Measurements from ENCODE around the gene ZNF841.
"Not testable (repeated sequence)": the region's sequence is repeated elsewhere in the genome, so short reads cannot be mapped to it uniquely, and the experiment has no call there.

The ZNF841 gene

GRCh38 chr19:52028780-52029123 is 66.8 kb downstream of the ZNF841 start:
- H3K4me3 ChIP-seq (ENCODE audit: low read depth in 1 of 2, low read length in 1 of 2): peak overlapping the region; percentile 67 to 86
- peaks cover 17% of the 10 kb centered on the region for H3K9me3 ChIP-seq
- no peaks in the 10 kb centered on the region for H3K27me3 ChIP-seq
- peaks cover 4% of the 10 kb centered on the region for H3K36me3 ChIP-seq
- peaks cover 16 to 17% of the 10 kb centered on the region in 2 experiments for H3K4me1 ChIP-seq (ENCODE audit: control insufficient read depth in 1 of 2, insufficient read depth in 1 of 2, low read depth in 1 of 2, low read length in 1 of 2)
- H3K27ac ChIP-seq: peak overlapping the region; percentile 87
- no peak for TF ChIP-seq CTCF (IDR thresholded peaks at IDR 0.05)

DNA sequence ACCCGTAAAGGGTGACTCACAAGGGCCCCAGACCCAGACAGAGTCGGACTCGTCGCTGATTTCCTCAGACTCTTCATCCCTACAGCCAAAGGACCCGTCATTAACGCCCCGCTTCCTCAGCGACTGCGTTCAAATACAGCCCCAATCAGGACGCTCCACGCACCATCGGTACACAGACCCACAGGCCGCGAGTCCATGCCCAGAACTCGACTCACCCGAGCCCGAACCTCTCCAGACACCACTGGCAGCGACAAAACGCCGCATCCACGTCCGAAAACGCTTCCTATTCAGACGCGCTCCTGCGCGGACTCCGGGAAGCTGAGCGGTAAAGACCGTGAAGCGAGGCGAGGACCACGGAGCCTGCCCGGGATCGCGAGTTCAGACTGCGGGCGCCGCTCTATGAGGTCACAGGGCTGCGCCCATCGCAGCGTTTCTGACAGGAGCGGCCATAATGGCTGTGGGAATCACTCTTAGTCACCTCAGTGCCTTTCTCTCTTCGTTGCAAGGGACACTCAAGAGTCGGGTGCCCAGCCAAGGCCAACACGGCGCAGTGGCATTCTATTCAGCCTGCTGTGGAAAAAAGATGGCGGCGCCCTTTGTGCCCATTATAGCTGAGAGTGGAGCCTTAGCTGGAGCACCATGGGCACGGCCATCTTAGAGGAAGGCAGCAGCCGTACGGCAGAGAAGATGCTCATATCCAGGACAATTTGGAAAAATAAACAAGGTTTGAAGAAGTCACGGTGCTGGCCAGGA is 67.4 kb downstream of the ZNF841 start, which contains the start of gene ZNF614:
Gene ZNF614, minus strand, starts transcription at position 353 of the 753 bp plus-strand sequence. CDS start 2,634 bp downstream, outside the sequence.
- Histone ChIP-seq H3K9me3 (peaks cover 13% of the 10 kb centered on the region), H3K36me3 (peaks cover 6% of the 10 kb centered on the region), H3K4me1 (ENCODE audit: control insufficient read depth in 1 of 2, insufficient read depth in 1 of 2, low read depth in 1 of 2, low read length in 1 of 2) (peaks cover 16 to 17% of the 10 kb centered on the region in 2 experiments), H3K27me3 (no peaks in the 10 kb centered on the region), H3K4me3 (ENCODE audit: low read depth in 1 of 2, low read length in 1 of 2) (peak within 1 kb of the TSS; percentile 67 to 86), H3K27ac (peak within 1 kb of the TSS; percentile 87)
- TF ChIP-seq CTCF (IDR thresholded peaks at IDR 0.05): no peak

- not testable (repeated sequence) for H3K27ac ChIP-seq; H3K9me3 ChIP-seq; H3K4me3 ChIP-seq (ENCODE audit: low read depth in 1 of 2, low read length in 1 of 2); H3K36me3 ChIP-seq; H3K27me3 ChIP-seq
- peaks cover 16 to 17% of the 10 kb centered on the region in 2 experiments for H3K4me1 ChIP-seq (ENCODE audit: control insufficient read depth in 1 of 2, insufficient read depth in 1 of 2, low read depth in 1 of 2, low read length in 1 of 2)
These were observed 69.1 kb downstream of the ZNF841 start for GRCh38 chr19:52026255-52026990.

- not testable (repeated sequence) for H3K4me3 ChIP-seq (ENCODE audit: low read depth in 1 of 2, low read length in 1 of 2); H3K36me3 ChIP-seq; H3K27me3 ChIP-seq; H3K27ac ChIP-seq
- H3K4me1 ChIP-seq (ENCODE audit: control insufficient read depth in 1 of 2, insufficient read depth in 1 of 2, low read depth in 1 of 2, low read length in 1 of 2): peaks cover 15 to 16% of the 10 kb centered on the region in 2 experiments
- peaks cover 14% of the 10 kb centered on the region for H3K9me3 ChIP-seq
These were observed 71.1 kb downstream of the ZNF841 start for GRCh38 chr19:52024478-52024877.

- Histone ChIP-seq H3K4me1 (ENCODE audit: control insufficient read depth in 1 of 2, insufficient read depth in 1 of 2, low read depth in 1 of 2, low read length in 1 of 2) (peaks cover 0 to 1% of the 10 kb centered on the region in 2 experiments), H3K36me3 (peaks cover 15% of the 10 kb centered on the region), H3K27me3 (no peaks in the 10 kb centered on the region), H3K27ac (no peak overlapping the region), H3K9me3 (peaks cover 22% of the 10 kb centered on the region), H3K4me3 (ENCODE audit: low read depth in 1 of 2, low read length in 1 of 2) (no peak overlapping the region)
- no peak for TF ChIP-seq CTCF (IDR thresholded peaks at IDR 0.05)
These were observed 73.4 kb downstream of the ZNF841 start for GRCh38 chr19:52022193-52022592.

GRCh38 chr19:52020506-52020905 is 75.1 kb downstream of the ZNF841 start:
- Histone ChIP-seq H3K4me3 (ENCODE audit: low read depth in 1 of 2, low read length in 1 of 2) (no peak overlapping the region), H3K36me3 (peaks cover 26% of the 10 kb centered on the region), H3K27me3 (no peaks in the 10 kb centered on the region), H3K9me3 (peaks cover 22% of the 10 kb centered on the region), H3K4me1 (ENCODE audit: control insufficient read depth in 1 of 2, insufficient read depth in 1 of 2, low read depth in 1 of 2, low read length in 1 of 2) (no peaks in the 10 kb centered on the region), H3K27ac (no peak overlapping the region)
- TF ChIP-seq CTCF (IDR thresholded peaks at IDR 0.05): no peak

All from neutrophil (primary cell).